GM12865 (cell line): Measurements from ENCODE around the gene SEMA3C.
A peak's percentile ranks its signal among the peaks of the same experiment; 100 is the strongest.

Experiments
- DNase-seq: peaks from one replicate; pipeline ENCODE4 v3.0.0; 2010; ENCODE audit warnings: low read depth
- H3K4me3 ChIP-seq: 2 replicates; pipeline ENCODE4 v1.5.1; 2011; ENCODE audit warnings: mild to moderate bottlenecking, low read depth, low read length, control low read depth
- CTCF ChIP-seq: IDR thresholded peaks from 2 replicates; pipeline ENCODE4 v1.5.1; 2011; ENCODE audit warnings: low read length, control low read depth, low read depth, inconsistent platforms; ENCODE audit not compliant: insufficient read depth; ENCODE audit errors: missing control alignments

The SEMA3C gene

GRCh38 chr7:80910228-80910627 lies 8.6 kb downstream of the SEMA3C start:
- no peak for TF ChIP-seq CTCF
- no peak for DNase-seq
- H3K4me3 ChIP-seq, result no peak overlapping the region

- TF ChIP-seq CTCF, result no peak
- H3K4me3 ChIP-seq, result no peak overlapping the region
- no peak for DNase-seq
Measured at GRCh38 chr7:80908360-80908797, 10.5 kb downstream of the SEMA3C start.

GRCh38 chr7:80907612-80908011 lies 11.2 kb downstream of the SEMA3C start:
- no peak for TF ChIP-seq CTCF
- no peak overlapping the region for H3K4me3 ChIP-seq
- no peak for DNase-seq

GRCh38 chr7:80907141-80907601 lies 11.7 kb downstream of the SEMA3C start:
- TF ChIP-seq CTCF, result no peak
- no peak overlapping the region for H3K4me3 ChIP-seq
- no peak for DNase-seq

GRCh38 chr7:80905334-80905733 lies 13.5 kb downstream of the SEMA3C start:
- H3K4me3 ChIP-seq, result no peak overlapping the region
- no peak for TF ChIP-seq CTCF
- DNase-seq, result no peak

GRCh38 chr7:80902716-80903308 lies 16.0 kb downstream of the SEMA3C start:
- TF ChIP-seq CTCF, result no peak
- DNase-seq, result peak; percentile 3
- no peak overlapping the region for H3K4me3 ChIP-seq

- no peak for DNase-seq
- no peak for TF ChIP-seq CTCF
Measured at GRCh38 chr7:80902019-80902418, 16.8 kb downstream of the SEMA3C start.

More at GRCh38 chr7:80902019-80902418, 16.8 kb downstream of the SEMA3C start:
- H3K4me3 ChIP-seq, result no peak overlapping the region
